Cortex of kidney (tissue), 1 donor: Measurements from ENCODE around the gene PTPRN2.

Experiments
- DNase-seq: peaks from one replicate; lab custom pipeline; 2025; lab: John Stamatoyannopoulos, UW

PTPRN2 gene

GRCh38 chr7:158400601-158401225, 186.9 kb downstream of the PTPRN2 start:
- DNase-seq: no peak

- no peak for DNase-seq
Observed at GRCh38 chr7:158399762-158400161, 187.9 kb downstream of the PTPRN2 start.

GRCh38 chr7:158398750-158399149, 188.9 kb downstream of the PTPRN2 start:
- DNase-seq: no peak

GRCh38 chr7:158397885-158398284, 189.7 kb downstream of the PTPRN2 start:
- no peak for DNase-seq

- no peak for DNase-seq
Observed at GRCh38 chr7:158396982-158397862, 190.4 kb downstream of the PTPRN2 start.

- no peak for DNase-seq
Observed at GRCh38 chr7:158396301-158396905, 191.2 kb downstream of the PTPRN2 start.

- no peak for DNase-seq
Observed at GRCh38 chr7:158395780-158396278, 191.8 kb downstream of the PTPRN2 start.

GRCh38 chr7:158395349-158395748, 192.3 kb downstream of the PTPRN2 start:
- no peak for DNase-seq

- DNase-seq: no peak
Observed at GRCh38 chr7:158394936-158395335, 192.7 kb downstream of the PTPRN2 start.

- no peak for DNase-seq
Observed at GRCh38 chr7:158393926-158394625, 193.5 kb downstream of the PTPRN2 start.

- DNase-seq: no peak
Observed at GRCh38 chr7:158392251-158392650, 195.4 kb downstream of the PTPRN2 start.

GRCh38 chr7:158391541-158391940, 196.1 kb downstream of the PTPRN2 start:
- DNase-seq: no peak

- DNase-seq: no peak
Observed at GRCh38 chr7:158391141-158391540, 196.5 kb downstream of the PTPRN2 start.

GRCh38 chr7:158390460-158390859, 197.2 kb downstream of the PTPRN2 start:
- DNase-seq: no peak

GRCh38 chr7:158389514-158390425, 197.9 kb downstream of the PTPRN2 start:
- DNase-seq: no peak

- no peak for DNase-seq
Observed at GRCh38 chr7:158388928-158389327, 198.7 kb downstream of the PTPRN2 start.

GRCh38 chr7:158388072-158388471, 199.6 kb downstream of the PTPRN2 start:
- no peak for DNase-seq

- no peak for DNase-seq
Observed at GRCh38 chr7:158387546-158387891, 200.1 kb downstream of the PTPRN2 start.

- DNase-seq: no peak
Observed at GRCh38 chr7:158386866-158387545, 200.6 kb downstream of the PTPRN2 start.

GRCh38 chr7:158386355-158386618, 201.3 kb downstream of the PTPRN2 start:
- DNase-seq: no peak
